Neural progenitor cell (in vitro differentiated cells): Measurements from ENCODE around the gene GTF2F1. TPM values are rescaled to one million over a fixed set of nuclear protein-coding genes. Genes with fewer than 3 reads are reported as not detected.

Experiments
- DNase-seq: peaks from one replicate; pipeline ENCODE4 v3.0.0-alpha.2; 2016; ENCODE audit warnings: low spot score
- H2AFZ ChIP-seq: fragments of 200-600 bp; sonication (generic); replicated peaks from 2 replicates; pipeline ENCODE4 v1.6.1; 2016; ENCODE audit warnings: antibody characterized with exemption
- H3F3A ChIP-seq: fragments of 200-600 bp; sonication (generic); 2 replicates; pipeline ENCODE4 v1.6.1; 2016; ENCODE audit warnings: antibody characterized with exemption, low read depth
- H3K27ac ChIP-seq: fragments of 200-600 bp; sonication (generic); 2 replicates; pipeline ENCODE4 v1.5.1; 2016; ENCODE audit warnings: mild to moderate bottlenecking
- H3K27me3 ChIP-seq: fragments of 200-600 bp; sonication (generic); 2 replicates; pipeline ENCODE4 v1.6.1; 2016; ENCODE audit warnings: mild to moderate bottlenecking, moderate library complexity
- H3K36me3 ChIP-seq: fragments of 200-600 bp; sonication (generic); 2 replicates; pipeline ENCODE4 v1.5.1; 2016
- H3K4me1 ChIP-seq: fragments of 200-600 bp; sonication (generic); 2 replicates; pipeline ENCODE4 v1.6.1; 2016; ENCODE audit warnings: mixed run types
- H3K4me2 ChIP-seq: fragments of 200-600 bp; sonication (generic); 2 replicates; pipeline ENCODE4 v1.6.1; 2016
- H3K4me3 ChIP-seq: fragments of 200-600 bp; sonication (generic); 2 replicates; pipeline ENCODE4 v1.5.1; 2016
- H3K79me2 ChIP-seq: fragments of 200-600 bp; sonication (generic); 2 replicates; pipeline ENCODE4 v1.6.1; 2016; ENCODE audit warnings: low read depth
- H3K9ac ChIP-seq: fragments of 200-600 bp; sonication (generic); 2 replicates; pipeline ENCODE4 v1.6.1; 2016
- H3K9me3 ChIP-seq: fragments of 200-600 bp; sonication (generic); 2 replicates; pipeline ENCODE4 v1.5.1; 2016; ENCODE audit warnings: low read depth
- H4K20me1 ChIP-seq: fragments of 200-600 bp; sonication (generic); 2 replicates; pipeline ENCODE4 v1.6.1; 2016; ENCODE audit warnings: low read depth
- H3K27ac Mint-ChIP-seq: 3 replicates; pipeline ENCODE4 v1.8.0; 2021; ENCODE audit warnings: mixed read lengths
- H3K27me3 Mint-ChIP-seq: 2 replicates; pipeline ENCODE4 v1.8.0; 2022; ENCODE audit warnings: low read depth, mild to moderate bottlenecking, inconsistent platforms, moderate library complexity, mixed read lengths; ENCODE audit not compliant: insufficient read depth
- H3K36me3 Mint-ChIP-seq: 3 replicates; pipeline ENCODE4 v1.8.0; 2021; ENCODE audit warnings: mixed read lengths
- H3K4me1 Mint-ChIP-seq: 3 replicates; pipeline ENCODE4 v1.8.0; 2021; ENCODE audit warnings: mixed read lengths
- H3K4me3 Mint-ChIP-seq: 3 replicates; pipeline ENCODE4 v1.8.0; 2021; ENCODE audit warnings: mild to moderate bottlenecking, moderate library complexity, mixed read lengths
- H3K9me3 Mint-ChIP-seq: 3 replicates; pipeline ENCODE4 v1.8.0; 2020; ENCODE audit warnings: mixed read lengths
- EZH2 ChIP-seq: fragments of 200-600 bp; sonication (generic); IDR thresholded peaks from 2 replicates; pipeline ENCODE4 v1.6.1; 2017; ENCODE audit warnings: antibody characterized with exemption, mild to moderate bottlenecking, moderate library complexity
- EZH2phosphoT487 ChIP-seq: fragments of 200-600 bp; sonication (generic); IDR thresholded peaks from 2 replicates; pipeline ENCODE4 v1.6.1; 2017; ENCODE audit warnings: antibody characterized with exemption
- total RNA-seq: library from RNA; depleted of rRNA; stranded (reverse); fragments of >200 nt; gene quantifications from 2 replicates; pipeline ENCODE4 v1.2.3, GENCODE V29; 2015; ENCODE audit warnings: low replicate concordance
- TF ChIP-seq, protein P1 (sequence below): fragments of 200-600 bp; sonication (generic); IDR thresholded peaks from 2 replicates; pipeline ENCODE4 v1.5.1; 2017; ENCODE audit warnings: antibody characterized with exemption, mild to moderate bottlenecking

The GTF2F1 gene
- total RNA-seq, 1 donor from 2014 or later = 36.9 TPM

DNA sequence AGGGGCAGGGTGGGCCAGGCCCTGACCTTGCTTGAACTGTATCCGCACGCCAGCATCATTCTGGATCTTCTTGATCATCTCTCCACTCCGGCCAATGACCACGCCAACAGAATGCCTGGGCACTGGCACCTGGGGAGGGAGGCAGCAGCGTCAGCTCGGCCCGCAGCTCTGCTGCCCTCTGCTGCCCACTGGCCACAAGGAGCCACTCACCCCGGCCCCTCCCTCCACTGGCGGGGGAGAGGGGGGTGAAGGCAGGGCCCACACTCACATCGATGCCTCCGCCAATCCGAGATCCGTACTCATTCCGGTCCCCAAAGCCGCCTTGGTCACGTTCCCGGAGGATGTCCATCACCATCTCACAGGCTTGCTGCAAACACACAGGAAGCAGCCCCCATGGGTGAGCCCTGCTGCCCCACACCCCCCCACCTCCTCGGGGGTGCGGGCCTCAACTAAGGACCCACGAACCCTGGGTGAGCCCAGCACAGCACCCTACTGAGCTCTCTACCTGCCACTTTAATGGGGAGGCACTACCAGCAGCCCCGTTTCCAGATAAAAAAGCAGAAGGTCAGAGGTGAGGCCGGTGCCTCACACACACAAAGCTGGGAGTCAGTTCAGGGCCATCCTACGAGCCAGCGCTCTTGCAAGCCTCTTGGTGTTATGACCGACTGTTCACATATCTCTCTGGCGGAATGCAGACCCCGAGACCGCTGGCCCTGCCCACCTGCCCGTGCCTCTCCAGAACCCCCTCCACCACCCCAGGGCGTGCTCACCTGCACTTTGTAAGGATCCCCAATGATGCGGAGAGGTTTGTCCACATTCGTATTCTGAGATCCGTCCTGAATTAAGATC is 25.0 kb upstream of the GTF2F1 start:
- peaks cover 61% of the 10 kb centered on the region for H3K79me2 ChIP-seq
- peaks cover 16% of the 10 kb centered on the region for H3K27me3 Mint-ChIP-seq
- H3F3A ChIP-seq = peaks cover 36% of the 10 kb centered on the region
- no peaks in the 10 kb centered on the region for H3K9me3 ChIP-seq
- no peaks in the 10 kb centered on the region for H3K9me3 Mint-ChIP-seq
- H3K27me3 ChIP-seq = no peaks in the 10 kb centered on the region
- no peak overlapping the region for H3K27ac Mint-ChIP-seq
- H4K20me1 ChIP-seq = peaks cover 97% of the 10 kb centered on the region
- H3K4me1 ChIP-seq = peaks cover 8% of the 10 kb centered on the region
- H3K4me3 ChIP-seq = no peak overlapping the region
- peak; percentile 66 for DNase-seq
- H3K4me2 ChIP-seq = no peak overlapping the region
- H3K27ac ChIP-seq = no peak overlapping the region
- H2AFZ ChIP-seq = no peak overlapping the region
- no peaks in the 10 kb centered on the region for H3K36me3 ChIP-seq
- peaks cover 23% of the 10 kb centered on the region for H3K36me3 Mint-ChIP-seq
- H3K4me3 Mint-ChIP-seq = no peak overlapping the region
- H3K9ac ChIP-seq = no peak overlapping the region
- TF ChIP-seq EZH2 (no peak), EZH2phosphoT487 (no peak)
- TF ChIP-seq, protein P1, sequence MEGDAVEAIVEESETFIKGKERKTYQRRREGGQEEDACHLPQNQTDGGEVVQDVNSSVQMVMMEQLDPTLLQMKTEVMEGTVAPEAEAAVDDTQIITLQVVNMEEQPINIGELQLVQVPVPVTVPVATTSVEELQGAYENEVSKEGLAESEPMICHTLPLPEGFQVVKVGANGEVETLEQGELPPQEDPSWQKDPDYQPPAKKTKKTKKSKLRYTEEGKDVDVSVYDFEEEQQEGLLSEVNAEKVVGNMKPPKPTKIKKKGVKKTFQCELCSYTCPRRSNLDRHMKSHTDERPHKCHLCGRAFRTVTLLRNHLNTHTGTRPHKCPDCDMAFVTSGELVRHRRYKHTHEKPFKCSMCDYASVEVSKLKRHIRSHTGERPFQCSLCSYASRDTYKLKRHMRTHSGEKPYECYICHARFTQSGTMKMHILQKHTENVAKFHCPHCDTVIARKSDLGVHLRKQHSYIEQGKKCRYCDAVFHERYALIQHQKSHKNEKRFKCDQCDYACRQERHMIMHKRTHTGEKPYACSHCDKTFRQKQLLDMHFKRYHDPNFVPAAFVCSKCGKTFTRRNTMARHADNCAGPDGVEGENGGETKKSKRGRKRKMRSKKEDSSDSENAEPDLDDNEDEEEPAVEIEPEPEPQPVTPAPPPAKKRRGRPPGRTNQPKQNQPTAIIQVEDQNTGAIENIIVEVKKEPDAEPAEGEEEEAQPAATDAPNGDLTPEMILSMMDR = peak; percentile 56
- peaks cover 14% of the 10 kb centered on the region for H3K4me1 Mint-ChIP-seq

- no peaks in the 10 kb centered on the region for H3K36me3 ChIP-seq
These were observed 23.9 kb upstream of the GTF2F1 start for GRCh38 chr19:6416658-6417405.

DNA sequence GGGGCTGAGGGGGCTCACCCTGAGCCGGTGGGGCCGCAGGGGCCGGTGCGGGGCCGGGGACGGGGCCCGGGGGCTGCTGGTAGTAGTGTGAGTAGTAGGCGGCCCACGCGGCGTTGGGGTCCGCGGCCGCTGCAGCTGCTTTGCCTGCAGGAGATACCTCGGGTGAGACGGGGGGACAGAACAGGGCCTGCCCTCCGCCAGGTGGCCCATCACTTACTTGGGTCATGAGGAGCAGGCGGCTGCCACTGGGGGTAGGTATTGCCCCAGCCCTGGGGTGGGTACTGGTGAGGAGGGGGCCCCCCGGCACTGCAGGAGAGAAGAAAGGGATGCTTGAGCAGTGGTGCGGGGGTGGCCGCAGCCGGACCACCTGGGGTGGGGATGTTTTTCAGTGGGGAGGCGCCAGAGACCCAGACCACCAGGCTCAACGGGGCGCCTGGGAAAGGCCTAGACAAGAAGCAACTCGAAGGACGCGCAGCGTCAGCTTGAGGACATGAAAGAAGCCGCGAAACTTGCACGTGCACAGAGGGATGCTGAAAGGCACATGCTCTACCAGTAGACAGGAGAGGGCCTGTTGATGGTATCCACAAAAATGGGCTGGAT is 22.7 kb upstream of the GTF2F1 start:
- H3K9me3 Mint-ChIP-seq = no peaks in the 10 kb centered on the region
- Histone ChIP-seq H3K4me1 (no peaks in the 10 kb centered on the region), H3K27me3 (no peaks in the 10 kb centered on the region), H3K4me3 (no peak overlapping the region), H3K79me2 (peaks cover 38% of the 10 kb centered on the region), H3K9ac (no peak overlapping the region), H3K27ac (no peak overlapping the region), H3K36me3 (no peaks in the 10 kb centered on the region), H3K9me3 (no peaks in the 10 kb centered on the region), H2AFZ (no peak overlapping the region), H4K20me1 (peaks cover 88% of the 10 kb centered on the region), H3K4me2 (no peak overlapping the region), H3F3A (peaks cover 45% of the 10 kb centered on the region)
- peaks cover 2% of the 10 kb centered on the region for H3K4me1 Mint-ChIP-seq
- H3K4me3 Mint-ChIP-seq = no peak overlapping the region
- H3K27ac Mint-ChIP-seq = no peak overlapping the region
- H3K36me3 Mint-ChIP-seq = peaks cover 17% of the 10 kb centered on the region
- TF ChIP-seq EZH2phosphoT487 = no peak
- TF ChIP-seq EZH2 = no peak
- TF ChIP-seq, protein P1 = no peak
- H3K27me3 Mint-ChIP-seq = peaks cover 17% of the 10 kb centered on the region
- no peak for DNase-seq

More at GRCh38 chr19:6416658-6417405, 23.9 kb upstream of the GTF2F1 start:
- no peak overlapping the region for H3K4me2 ChIP-seq
- Mint-ChIP-seq H3K27me3 (peaks cover 15% of the 10 kb centered on the region), H3K4me3 (no peak overlapping the region), H3K27ac (no peak overlapping the region), H3K4me1 (peaks cover 2% of the 10 kb centered on the region), H3K9me3 (no peaks in the 10 kb centered on the region), H3K36me3 (peaks cover 20% of the 10 kb centered on the region)
- no peaks in the 10 kb centered on the region for H3K4me1 ChIP-seq
- H3K27ac ChIP-seq = no peak overlapping the region
- H3F3A ChIP-seq = peaks cover 44% of the 10 kb centered on the region
- no peak overlapping the region for H2AFZ ChIP-seq
- peaks cover 50% of the 10 kb centered on the region for H3K79me2 ChIP-seq
- H3K9me3 ChIP-seq = no peaks in the 10 kb centered on the region
- H4K20me1 ChIP-seq = peaks cover 95% of the 10 kb centered on the region
- no peak overlapping the region for H3K4me3 ChIP-seq
- no peak for DNase-seq
- H3K27me3 ChIP-seq = no peaks in the 10 kb centered on the region
- H3K9ac ChIP-seq = no peak overlapping the region
- TF ChIP-seq, protein P1 = no peak
- TF ChIP-seq EZH2phosphoT487 = no peak
